Karpas-422 (cell line): ENCODE data around the gene RPH3AL. TPM values are rescaled to one million over a fixed set of nuclear protein-coding genes. Genes with fewer than 3 reads are reported as not detected.

Source experiments
- DNase-seq: peaks from one replicate; pipeline ENCODE4 v3.0.0-alpha.2; 2015
- H2AFZ ChIP-seq: fragments of 200-600 bp; sonication (generic); 2 replicates; pipeline ENCODE4 v1.6.1; 2014; ENCODE audit warnings: antibody characterized with exemption, low read length, mixed read lengths
- H3K27ac ChIP-seq: fragments of 200-600 bp; sonication (generic); 2 replicates; pipeline ENCODE4 v1.5.1; 2014; ENCODE audit warnings: mild to moderate bottlenecking, low read length, moderate library complexity
- H3K27me3 ChIP-seq: fragments of 200-600 bp; sonication (generic); 2 replicates; pipeline ENCODE4 v1.6.1; 2014; ENCODE audit warnings: low read length, mixed read lengths
- H3K36me3 ChIP-seq: fragments of 200-600 bp; sonication (generic); 2 replicates; pipeline ENCODE4 v1.6.1; 2014; ENCODE audit warnings: low read length, mixed read lengths; ENCODE audit not compliant: insufficient read depth
- H3K4me1 ChIP-seq: fragments of 200-600 bp; sonication (generic); 2 replicates; pipeline ENCODE4 v1.6.1; 2014; ENCODE audit warnings: mild to moderate bottlenecking, low read length, mixed read lengths
- H3K4me2 ChIP-seq: fragments of 200-600 bp; sonication (generic); 2 replicates; pipeline ENCODE4 v1.6.1; 2014; ENCODE audit warnings: low read length, low read depth, mild to moderate bottlenecking; ENCODE audit not compliant: poor library complexity, severe bottlenecking
- H3K4me3 ChIP-seq: fragments of 200-600 bp; sonication (generic); 2 replicates; pipeline ENCODE4 v1.5.1; 2014; ENCODE audit warnings: mild to moderate bottlenecking, antibody characterized with exemption, low read length, mixed read lengths
- H3K79me2 ChIP-seq: fragments of 200-600 bp; sonication (generic); 2 replicates; pipeline ENCODE4 v1.6.1; 2014; ENCODE audit warnings: mild to moderate bottlenecking, low read length, mixed read lengths
- H3K9ac ChIP-seq: fragments of 200-600 bp; sonication (generic); 2 replicates; pipeline ENCODE4 v1.6.0; 2014; ENCODE audit warnings: low read length
- H3K9me2 ChIP-seq: fragments of 200-600 bp; sonication (generic), shearing (Covaris generic); replicated peaks from 2 replicates; pipeline ENCODE4 v1.6.0; 2014; ENCODE audit warnings: mild to moderate bottlenecking, low read length, moderate library complexity; ENCODE audit not compliant: insufficient read depth
- H3K9me3 ChIP-seq: fragments of 300-700, 200-600 bp; sonication (generic); 2 replicates; pipeline ENCODE4 v1.6.1; 2014; ENCODE audit warnings: low read length, mixed read lengths
- H4K20me1 ChIP-seq: fragments of 200-600 bp; sonication (generic); 2 replicates; pipeline ENCODE4 v1.6.1; 2014; ENCODE audit warnings: mild to moderate bottlenecking, antibody characterized with exemption, low read length, low read depth; ENCODE audit not compliant: insufficient read depth
- total RNA-seq: library from RNA; depleted of rRNA; stranded (reverse); fragments of >200 nt; shearing (Covaris generic); gene quantifications from 2 replicates; pipeline ENCODE4 v1.2.3, GENCODE V29; 2014; ENCODE audit warnings: low replicate concordance; rRNA removed

Gene RPH3AL, protein sequence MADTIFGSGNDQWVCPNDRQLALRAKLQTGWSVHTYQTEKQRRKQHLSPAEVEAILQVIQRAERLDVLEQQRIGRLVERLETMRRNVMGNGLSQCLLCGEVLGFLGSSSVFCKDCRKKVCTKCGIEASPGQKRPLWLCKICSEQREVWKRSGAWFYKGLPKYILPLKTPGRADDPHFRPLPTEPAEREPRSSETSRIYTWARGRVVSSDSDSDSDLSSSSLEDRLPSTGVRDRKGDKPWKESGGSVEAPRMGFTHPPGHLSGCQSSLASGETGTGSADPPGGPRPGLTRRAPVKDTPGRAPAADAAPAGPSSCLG
- 0.29 TPM in 1 of 2 replicates, not detected in the other for total RNA-seq

DNA sequence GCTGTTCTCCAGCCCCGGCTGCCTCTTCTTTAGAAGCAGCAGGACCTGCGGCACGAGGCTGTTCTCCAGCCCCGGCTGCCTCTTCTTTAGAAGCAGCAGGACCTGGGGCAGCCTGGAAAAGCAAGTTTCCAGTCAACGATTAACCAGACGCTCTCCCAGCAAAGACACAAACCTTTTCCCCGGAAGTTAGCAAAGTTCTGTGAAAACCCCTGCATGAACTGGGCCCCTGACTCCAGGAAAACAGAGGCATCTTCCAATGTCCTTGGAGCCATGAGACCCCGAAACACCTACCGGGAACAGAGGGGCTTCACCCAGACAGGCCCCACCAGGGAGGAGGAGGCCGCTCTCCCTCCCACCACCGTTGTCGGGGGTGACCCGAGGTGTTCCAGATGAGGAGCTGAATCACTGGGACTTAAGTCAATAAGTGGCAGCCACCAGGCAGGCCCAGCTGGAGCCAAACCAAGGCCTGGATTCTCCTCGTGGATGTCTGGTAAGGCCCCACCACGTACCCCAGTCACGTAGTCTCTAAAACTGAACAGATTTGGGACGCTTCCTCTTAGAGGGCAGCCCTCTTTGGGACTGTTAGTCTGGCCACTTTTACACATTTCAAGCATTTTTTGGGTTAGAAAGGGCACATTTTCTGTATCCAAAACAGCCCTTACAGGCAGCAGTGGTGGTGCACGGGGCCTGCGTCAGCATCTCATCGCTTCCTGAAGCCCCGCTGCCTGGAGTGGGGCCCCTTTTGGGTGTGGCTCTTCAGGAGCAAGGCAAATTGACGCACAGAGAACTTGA, at the start of gene RPH3AL:
Gene RPH3AL, minus strand, starts transcription at position 387 of the 792 bp plus-strand sequence. CDS start 25,264 bp downstream, outside the sequence.
- H3K27me3 ChIP-seq, result no peaks in the 10 kb centered on the region
- H3K9me3 ChIP-seq, result peaks cover 3% of the 10 kb centered on the region; the same call in 1 of the 2 replicates
- no peaks in the 10 kb centered on the region for H3K9me2 ChIP-seq
- no peak within 1 kb of the TSS for H3K9ac ChIP-seq
- H3K4me1 ChIP-seq, result no peaks in the 10 kb centered on the region
- H3K4me3 ChIP-seq, result no peak within 1 kb of the TSS
- no peaks in the 10 kb centered on the region for H3K79me2 ChIP-seq
- no peak for DNase-seq
- no peak within 1 kb of the TSS for H3K4me2 ChIP-seq
- H3K27ac ChIP-seq, result no peak within 1 kb of the TSS
- H2AFZ ChIP-seq, result no peak within 1 kb of the TSS
- no peaks in the 10 kb centered on the region for H4K20me1 ChIP-seq
- H3K36me3 ChIP-seq, result no peaks in the 10 kb centered on the region

DNA sequence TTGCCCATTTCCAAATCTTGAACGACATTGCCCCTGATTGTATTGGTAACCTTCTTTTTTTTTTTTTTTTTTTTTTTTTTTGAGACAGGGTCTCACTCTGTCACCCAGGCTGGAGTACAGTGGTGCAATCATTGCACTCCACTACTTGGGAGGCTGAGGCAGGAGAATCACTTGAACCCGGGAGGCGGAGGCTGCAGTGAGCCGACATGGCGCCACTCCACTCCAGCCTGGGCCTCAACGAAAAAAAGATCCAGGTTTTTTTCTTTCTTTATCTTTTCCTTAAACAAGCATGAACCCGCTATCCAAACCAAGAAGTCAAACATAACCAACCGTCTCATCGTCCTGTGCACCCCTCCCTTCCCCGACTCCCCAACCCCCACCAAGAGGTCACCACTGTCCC, 47.6 kb upstream of the RPH3AL start:
- no peak overlapping the region for H3K27ac ChIP-seq

DNA sequence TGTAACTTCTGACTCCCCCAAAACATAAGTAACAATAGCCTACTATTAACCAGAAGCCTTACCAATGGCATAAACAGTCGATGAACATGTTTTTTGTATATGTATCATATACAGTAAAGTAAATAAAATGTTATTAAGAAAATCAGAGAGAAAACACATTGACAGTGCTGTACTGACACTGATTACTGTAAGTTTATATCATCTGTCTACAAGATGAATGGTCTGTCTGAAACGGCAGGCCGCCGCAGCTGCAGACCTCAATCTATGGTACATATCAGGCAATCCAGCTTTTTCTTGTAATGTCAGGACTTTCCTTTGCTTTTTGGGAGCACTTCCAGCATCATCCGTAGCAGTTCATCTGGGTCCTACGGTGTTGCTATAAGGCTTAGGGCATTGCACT, 44.2 kb upstream of the RPH3AL start:
- no peak for DNase-seq
- H3K9me2 ChIP-seq, result no peaks in the 10 kb centered on the region
- no peak overlapping the region for H3K4me3 ChIP-seq
- H3K9me3 ChIP-seq, result no peaks in the 10 kb centered on the region
- no peaks in the 10 kb centered on the region for H3K79me2 ChIP-seq
- no peak overlapping the region for H2AFZ ChIP-seq
- H3K27ac ChIP-seq, result no peak overlapping the region
- H3K27me3 ChIP-seq, result no peaks in the 10 kb centered on the region
- no peak overlapping the region for H3K4me2 ChIP-seq
- H3K4me1 ChIP-seq, result no peaks in the 10 kb centered on the region
- H4K20me1 ChIP-seq, result no peaks in the 10 kb centered on the region
- H3K36me3 ChIP-seq, result no peaks in the 10 kb centered on the region
- no peak overlapping the region for H3K9ac ChIP-seq

More for the DNA sequence above, 47.6 kb upstream of the RPH3AL start:
- Histone ChIP-seq H3K9me3 (no peaks in the 10 kb centered on the region), H3K79me2 (no peaks in the 10 kb centered on the region), H3K4me2 (no peak overlapping the region), H3K36me3 (no peaks in the 10 kb centered on the region), H3K4me3 (no peak overlapping the region), H3K9me2 (no peaks in the 10 kb centered on the region), H3K4me1 (no peaks in the 10 kb centered on the region), H2AFZ (no peak overlapping the region), H3K27me3 (no peaks in the 10 kb centered on the region), H4K20me1 (no peaks in the 10 kb centered on the region), H3K9ac (no peak overlapping the region)
- DNase-seq, result no peak

DNA sequence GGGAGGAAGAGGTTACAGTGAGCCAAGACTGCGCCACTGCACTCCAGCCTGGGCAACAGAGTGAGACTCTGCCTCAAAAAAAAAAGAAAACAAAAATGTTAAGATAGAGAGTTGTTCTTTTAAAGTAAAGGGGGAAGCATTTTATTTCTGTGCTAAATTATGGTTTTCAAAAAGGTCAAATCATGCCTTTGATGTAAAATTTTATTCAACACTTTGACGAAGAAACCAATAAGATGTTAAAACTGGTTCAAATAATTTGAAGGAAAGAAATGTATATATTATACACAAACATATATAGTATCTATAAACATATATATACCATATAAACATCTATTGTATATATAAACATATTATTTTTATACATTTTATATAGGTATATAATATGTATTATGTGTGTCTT, 43.4 kb upstream of the RPH3AL start:
- Histone ChIP-seq H3K9ac (no peak overlapping the region), H2AFZ (no peak overlapping the region), H3K79me2 (no peaks in the 10 kb centered on the region), H3K4me2 (no peak overlapping the region), H3K4me1 (no peaks in the 10 kb centered on the region), H4K20me1 (no peaks in the 10 kb centered on the region), H3K9me2 (no peaks in the 10 kb centered on the region), H3K36me3 (no peaks in the 10 kb centered on the region), H3K27me3 (no peaks in the 10 kb centered on the region), H3K27ac (no peak overlapping the region), H3K4me3 (no peak overlapping the region), H3K9me3 (no peaks in the 10 kb centered on the region)
- no peak for DNase-seq

DNA sequence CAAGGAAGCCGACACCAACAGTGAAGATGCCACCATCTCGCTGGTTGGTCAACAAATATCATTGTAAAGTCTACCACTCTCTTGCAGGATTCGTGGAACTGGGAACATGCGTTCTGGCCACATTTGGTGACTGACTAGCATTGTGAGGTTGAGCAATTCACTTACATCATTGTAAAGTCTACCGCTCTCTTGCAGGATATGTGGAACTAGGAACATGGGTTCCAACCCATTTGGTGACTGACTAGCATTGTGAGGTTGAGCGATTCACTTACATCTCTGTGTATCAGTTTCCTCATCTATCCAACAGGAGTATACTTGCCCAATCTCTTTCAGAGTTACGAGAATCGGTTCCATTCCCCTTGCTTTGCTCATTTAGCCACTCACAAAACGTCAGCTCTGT, 42.6 kb upstream of the RPH3AL start:
- H3K27ac ChIP-seq, result no peak overlapping the region
- no peak overlapping the region for H2AFZ ChIP-seq
- H3K9me3 ChIP-seq, result no peaks in the 10 kb centered on the region
- DNase-seq, result no peak
- no peak overlapping the region for H3K4me3 ChIP-seq
- H3K9ac ChIP-seq, result no peak overlapping the region
- no peaks in the 10 kb centered on the region for H4K20me1 ChIP-seq
- no peaks in the 10 kb centered on the region for H3K4me1 ChIP-seq
- no peaks in the 10 kb centered on the region for H3K79me2 ChIP-seq
- no peak overlapping the region for H3K4me2 ChIP-seq
- no peaks in the 10 kb centered on the region for H3K27me3 ChIP-seq
- H3K36me3 ChIP-seq, result no peaks in the 10 kb centered on the region
- H3K9me2 ChIP-seq, result no peaks in the 10 kb centered on the region

DNA sequence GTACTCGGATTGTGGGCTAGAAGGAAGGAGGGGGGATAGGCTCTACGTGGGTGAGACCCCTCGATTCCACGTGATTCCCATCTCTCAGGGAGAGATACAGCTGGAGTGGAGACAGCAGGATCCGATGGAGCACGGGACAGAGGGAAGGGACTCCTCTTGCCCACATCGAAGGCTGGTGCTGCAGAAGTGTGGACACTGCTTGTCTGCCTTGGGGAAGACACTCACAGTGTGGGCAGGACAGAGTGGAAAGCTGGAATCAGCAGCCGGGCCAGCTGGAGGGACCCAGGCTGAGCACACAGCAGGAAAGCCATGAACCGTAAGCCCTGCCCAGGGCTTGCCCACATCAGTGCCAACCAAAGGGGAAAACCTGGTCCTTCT, 42.1 kb upstream of the RPH3AL start:
- H3K79me2 ChIP-seq, result no peaks in the 10 kb centered on the region
- no peaks in the 10 kb centered on the region for H3K4me1 ChIP-seq
- H2AFZ ChIP-seq, result no peak overlapping the region
- no peak overlapping the region for H3K9ac ChIP-seq
- DNase-seq, result no peak
- H3K27ac ChIP-seq, result no peak overlapping the region
- no peaks in the 10 kb centered on the region for H3K9me2 ChIP-seq
- H3K4me2 ChIP-seq, result no peak overlapping the region
- H3K27me3 ChIP-seq, result no peaks in the 10 kb centered on the region
- H3K4me3 ChIP-seq, result no peak overlapping the region
- H4K20me1 ChIP-seq, result no peaks in the 10 kb centered on the region
- no peaks in the 10 kb centered on the region for H3K9me3 ChIP-seq
- no peaks in the 10 kb centered on the region for H3K36me3 ChIP-seq

DNA sequence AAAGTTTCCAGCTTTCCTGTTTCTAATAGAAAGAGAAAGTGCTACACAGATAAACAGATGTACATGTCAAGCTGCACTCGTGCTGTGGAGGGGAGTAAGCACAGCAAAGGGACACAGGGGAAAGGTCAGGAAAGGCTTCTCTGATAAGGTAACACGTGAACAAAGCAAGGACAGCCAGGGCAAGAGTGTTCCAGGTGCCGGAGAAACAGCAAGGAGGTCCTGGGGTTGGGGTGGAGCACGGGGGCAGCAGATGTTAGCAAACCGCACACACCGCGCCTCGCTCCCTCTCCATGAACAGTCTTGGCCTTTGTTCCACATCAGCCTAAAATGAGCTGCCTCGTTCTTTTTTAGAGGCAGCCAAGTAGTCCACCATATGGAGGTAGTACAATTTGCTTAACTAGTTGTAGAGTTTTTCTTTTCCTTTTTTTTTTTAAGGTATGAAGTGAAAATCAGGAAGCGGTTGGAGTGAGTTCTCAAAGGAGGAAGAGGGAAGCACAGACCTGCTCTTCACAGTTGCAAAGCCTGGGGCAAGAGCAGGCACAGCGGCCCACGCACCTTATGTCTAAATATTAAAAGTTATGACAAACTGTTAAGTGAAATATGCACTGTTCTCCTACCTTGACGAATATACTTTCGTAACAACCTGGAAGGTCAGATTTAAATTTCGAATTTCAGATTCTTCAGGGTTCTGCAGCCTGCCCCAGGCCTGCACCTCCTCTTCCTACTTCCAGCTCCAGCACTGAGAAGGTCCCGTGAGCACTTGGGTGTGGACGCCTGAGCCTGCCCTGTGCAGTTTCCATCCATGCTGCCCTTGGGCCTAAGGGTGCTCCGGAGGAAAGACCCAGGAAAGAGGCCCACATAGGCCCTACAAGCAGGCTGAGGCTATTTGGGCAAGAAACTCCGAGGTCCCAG, 41.5 kb upstream of the RPH3AL start:
- Histone ChIP-seq H3K4me1 (no peaks in the 10 kb centered on the region), H3K9ac (no peak overlapping the region), H2AFZ (no peak overlapping the region), H3K4me2 (no peak overlapping the region), H3K27ac (no peak overlapping the region), H3K79me2 (no peaks in the 10 kb centered on the region), H3K36me3 (no peaks in the 10 kb centered on the region), H3K9me2 (no peaks in the 10 kb centered on the region), H4K20me1 (no peaks in the 10 kb centered on the region), H3K4me3 (no peak overlapping the region), H3K9me3 (no peaks in the 10 kb centered on the region), H3K27me3 (no peaks in the 10 kb centered on the region)
- DNase-seq, result no peak

DNA sequence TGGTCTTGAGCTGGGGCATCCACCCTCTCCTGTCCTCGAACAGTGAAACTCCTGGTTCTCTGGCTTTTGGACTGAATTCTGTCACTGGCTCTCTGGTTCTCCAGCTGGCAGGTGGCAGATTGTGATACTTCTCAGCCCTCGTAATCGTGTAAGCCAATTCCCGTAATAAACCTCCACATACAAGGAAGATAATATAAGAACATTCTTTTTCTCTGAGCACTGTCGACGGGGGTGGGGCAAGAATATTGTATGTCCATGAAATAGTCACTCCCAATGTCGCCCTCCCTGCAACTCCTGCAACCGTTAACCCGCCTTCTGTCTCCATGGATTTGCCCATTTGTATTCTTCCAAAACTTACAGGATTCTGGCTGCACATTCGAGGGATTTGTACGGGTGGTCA, 39.2 kb upstream of the RPH3AL start:
- Histone ChIP-seq H3K9ac (no peak overlapping the region), H3K27me3 (no peaks in the 10 kb centered on the region), H3K27ac (no peak overlapping the region), H3K79me2 (no peaks in the 10 kb centered on the region), H3K36me3 (no peaks in the 10 kb centered on the region), H3K4me2 (no peak overlapping the region), H3K4me1 (no peaks in the 10 kb centered on the region), H3K9me2 (no peaks in the 10 kb centered on the region), H3K9me3 (no peaks in the 10 kb centered on the region), H2AFZ (no peak overlapping the region), H3K4me3 (no peak overlapping the region), H4K20me1 (no peaks in the 10 kb centered on the region)
- DNase-seq, result no peak
